ENCODE measurements around the gene CACNA1C. TPM values are rescaled to one million over a fixed set of nuclear protein-coding genes. Genes with fewer than 3 reads are reported as not detected.

Gene CACNA1C
- total RNA-seq, 2 donors from 2014 or later: 0.86 to 6.3 TPM

GRCh38 chr12:2212537-2212936 is 159.8 kb downstream of the CACNA1C start:
- no peak overlapping the region for H3K4me3 Mint-ChIP-seq
- Histone ChIP-seq H3K9me3 (ENCODE audit: control insufficient read depth, low read length) (no peaks in the 10 kb centered on the region), H3K9ac (ENCODE audit: extremely low read depth, low read length, poor library complexity, severe bottlenecking) (no peak overlapping the region), H3K27ac (ENCODE audit: low read depth, low read length) (peak overlapping the region; percentile 75), H3K36me3 (ENCODE audit: control insufficient read depth, insufficient read depth, low read length) (no peaks in the 10 kb centered on the region), H3K27me3 (ENCODE audit: control insufficient read depth, insufficient read depth, low read length, poor library complexity, severe bottlenecking) (no peaks in the 10 kb centered on the region), H3K4me1 (ENCODE audit: control insufficient read depth, insufficient read depth, low read length) (peaks cover 4% of the 10 kb centered on the region), H3K4me3 (ENCODE audit: low read length) (no peak overlapping the region)
- H3K27ac Mint-ChIP-seq: no peak overlapping the region
- no peak for DNase-seq
- H3K9me3 Mint-ChIP-seq: no peaks in the 10 kb centered on the region
- no peaks in the 10 kb centered on the region for H3K36me3 Mint-ChIP-seq (ENCODE audit: low read depth)
- WGBS, 2 experiments (ENCODE audit: insufficient coverage in 1 of 2, insufficient read length in 1 of 2): 100% methylated on average over 1 of the region's 1 CpG
- no peak for TF ChIP-seq CTCF (conservative IDR thresholded peaks at IDR 0.05)
- peaks cover 10% of the 10 kb centered on the region for H3K4me1 Mint-ChIP-seq
- H3K27me3 Mint-ChIP-seq (ENCODE audit: insufficient read depth): no peaks in the 10 kb centered on the region

GRCh38 chr12:2212971-2213869 is 160.4 kb downstream of the CACNA1C start:
- Histone ChIP-seq H3K9ac (ENCODE audit: extremely low read depth, low read length, poor library complexity, severe bottlenecking) (no peak overlapping the region), H3K9me3 (ENCODE audit: control insufficient read depth, low read length) (no peaks in the 10 kb centered on the region), H3K36me3 (ENCODE audit: control insufficient read depth, insufficient read depth, low read length) (no peaks in the 10 kb centered on the region), H3K4me1 (ENCODE audit: control insufficient read depth, insufficient read depth, low read length) (peaks cover 4% of the 10 kb centered on the region), H3K27me3 (ENCODE audit: control insufficient read depth, insufficient read depth, low read length, poor library complexity, severe bottlenecking) (no peaks in the 10 kb centered on the region), H3K4me3 (ENCODE audit: low read length) (no peak overlapping the region), H3K27ac (ENCODE audit: low read depth, low read length) (peak overlapping the region; percentile 75)
- Mint-ChIP-seq H3K36me3 (ENCODE audit: low read depth) (no peaks in the 10 kb centered on the region), H3K27ac (no peak overlapping the region), H3K4me3 (no peak overlapping the region), H3K9me3 (no peaks in the 10 kb centered on the region), H3K4me1 (peaks cover 10% of the 10 kb centered on the region), H3K27me3 (ENCODE audit: insufficient read depth) (no peaks in the 10 kb centered on the region)
- DNase-seq: peak; percentile 73
- WGBS, 2 experiments (ENCODE audit: insufficient coverage in 1 of 2, insufficient read length in 1 of 2): 67 to 72% methylated on average over 14 to 21 of the region's 21 CpGs
- TF ChIP-seq CTCF (conservative IDR thresholded peaks at IDR 0.05): no peak

GRCh38 chr12:2214411-2214810 is 161.6 kb downstream of the CACNA1C start:
- 89 to 94% methylated on average over 7 to 8 of the region's 8 CpGs for WGBS, 2 experiments (ENCODE audit: insufficient coverage in 1 of 2, insufficient read length in 1 of 2)
- H3K4me1 ChIP-seq (ENCODE audit: control insufficient read depth, insufficient read depth, low read length): peaks cover 4% of the 10 kb centered on the region
- no peak overlapping the region for H3K9ac ChIP-seq (ENCODE audit: extremely low read depth, low read length, poor library complexity, severe bottlenecking)
- peaks cover 10% of the 10 kb centered on the region for H3K4me1 Mint-ChIP-seq
- no peak overlapping the region for H3K4me3 ChIP-seq (ENCODE audit: low read length)
- no peaks in the 10 kb centered on the region for H3K9me3 Mint-ChIP-seq
- no peaks in the 10 kb centered on the region for H3K36me3 Mint-ChIP-seq (ENCODE audit: low read depth)
- DNase-seq: no peak
- no peaks in the 10 kb centered on the region for H3K27me3 ChIP-seq (ENCODE audit: control insufficient read depth, insufficient read depth, low read length, poor library complexity, severe bottlenecking)
- no peak overlapping the region for H3K27ac Mint-ChIP-seq
- H3K4me3 Mint-ChIP-seq: no peak overlapping the region
- H3K36me3 ChIP-seq (ENCODE audit: control insufficient read depth, insufficient read depth, low read length): no peaks in the 10 kb centered on the region
- no peak overlapping the region for H3K27ac ChIP-seq (ENCODE audit: low read depth, low read length)
- TF ChIP-seq CTCF (conservative IDR thresholded peaks at IDR 0.05): no peak
- peaks cover 2% of the 10 kb centered on the region for H3K27me3 Mint-ChIP-seq (ENCODE audit: insufficient read depth)
- H3K9me3 ChIP-seq (ENCODE audit: control insufficient read depth, low read length): no peaks in the 10 kb centered on the region

Data from endodermal cell (in vitro differentiated cells).